K562 (cell line): ENCODE data around the gene PCDH19. TPM values are rescaled to one million over a fixed set of nuclear protein-coding genes. Genes with fewer than 3 reads are reported as not detected.

Experiments
- ATAC-seq: fragments of 200-7000 bp; cut with Tn5 transposase; 3 replicates; pipeline ENCODE4 v1.9.1; 2020; ENCODE audit warnings: moderate library complexity
- BruUV-seq: library from RNA; stranded (reverse); fragments of 400-500 nt; replicated peaks from 2 replicates; lab custom pipeline; 2021; lab: Mats Ljungman, UMichigan
- CTCF ChIA-PET: fragments of 300-600 bp; formaldehyde crosslinking; extraction: SDS; loops from one replicate; lab custom pipeline; 2021; ENCODE audit warnings: low intra/inter-chr PET ratio; lab: Yijun Ruan, JAX
- POLR2A ChIA-PET: fragments of 300-600, 350-650 bp; sonication (Branson Sonifier 250); formaldehyde crosslinking; extraction: SDS; loops from one replicate; lab custom pipeline; 2021; ENCODE audit warnings: antibody characterized with exemption, inconsistent platforms; lab: Yijun Ruan, JAX
- DNase-seq, 4 experiments: peaks; one replicate each; pipeline versions ENCODE4 v3.0.0 to v3.0.0-alpha.2; 2011 to 2018; ENCODE audit warnings: low spot score in 3 of 4, mixed read lengths in 3 of 4; ENCODE audit errors: extremely low read depth in 1 of 4
- FAIRE-seq: peaks from 2 replicates; lab custom pipeline; 2011; peaks lifted over from hg19 to GRCh38; lab: Jason Lieb, UNC
- H2AFZ ChIP-seq: 2 replicates; pipeline ENCODE4 v1.6.0; 2011; ENCODE audit warnings: low read depth, low read length, control low read depth, inconsistent platforms
- H3K27ac ChIP-seq: fragments of 200-600 bp; 3 replicates; pipeline ENCODE4 v1.8.0; 2011; ENCODE audit warnings: low read depth, mild to moderate bottlenecking, control low read depth, inconsistent platforms, low read length, moderate library complexity, mixed read lengths; ENCODE audit errors: extremely low read depth
- H3K27me3 ChIP-seq, 2 experiments: fragments of 300-600 bp in 1 of 2; 2 replicates in 1 of 2; 3 replicates in 1 of 2; pipeline versions ENCODE4 v1.6.0 to v1.8.0; 2011; ENCODE audit warnings: inconsistent platforms in 2 of 2, low read length in 2 of 2, mild to moderate bottlenecking in 1 of 2, mixed read lengths in 1 of 2, moderate library complexity in 1 of 2; ENCODE audit not compliant: control insufficient read depth in 2 of 2, insufficient read depth in 2 of 2
- H3K36me3 ChIP-seq: fragments of 300-600 bp; 3 replicates; pipeline ENCODE4 v1.8.0; 2011; ENCODE audit warnings: mild to moderate bottlenecking, low read length, inconsistent platforms; ENCODE audit not compliant: control insufficient read depth, insufficient read depth
- H3K4me1 ChIP-seq, 2 experiments: fragments of 200-600 bp in 1 of 2; replicated peaks in 1 of 2; 2 replicates in 1 of 2; 3 replicates in 1 of 2; pipeline versions ENCODE4 v1.5.1 to v1.8.0; 2011; ENCODE audit warnings: inconsistent platforms in 2 of 2, low read length in 2 of 2, mild to moderate bottlenecking in 1 of 2, mixed read lengths in 1 of 2, moderate library complexity in 1 of 2; ENCODE audit not compliant: control insufficient read depth in 2 of 2, insufficient read depth in 2 of 2
- H3K4me2 ChIP-seq: 2 replicates; pipeline ENCODE4 v1.6.1; 2011; ENCODE audit warnings: low read length, control low read depth, inconsistent platforms, mixed read lengths; ENCODE audit not compliant: insufficient read depth
- H3K4me3 ChIP-seq: fragments of 200-600 bp; sonication (generic), shearing (Covaris generic); 2 replicates; pipeline ENCODE4 v1.5.1; 2016; ENCODE audit warnings: control low read depth, inconsistent platforms
- H3K79me2 ChIP-seq: fragments of 200-600 bp; 3 replicates; pipeline ENCODE4 v1.8.0; 2011; ENCODE audit warnings: low read length, inconsistent platforms; ENCODE audit not compliant: control insufficient read depth, insufficient read depth
- H3K9ac ChIP-seq, 2 experiments: 2 replicates each; pipeline versions ENCODE4 v1.6.0 to v1.6.1; 2011; ENCODE audit warnings: low read depth in 2 of 2, low read length in 2 of 2, control low read depth in 1 of 2, inconsistent platforms in 1 of 2, mild to moderate bottlenecking in 1 of 2, mixed read lengths in 1 of 2; ENCODE audit not compliant: insufficient read depth in 1 of 2
- H3K9me1 ChIP-seq: one replicate; pipeline ENCODE4 v1.6.0; 2011; ENCODE audit warnings: inconsistent platforms, mild to moderate bottlenecking, low read length, moderate library complexity; ENCODE audit not compliant: control insufficient read depth, insufficient read depth
- H3K9me3 ChIP-seq: replicated peaks from 2 replicates; pipeline ENCODE4 v1.5.1; 2011; ENCODE audit warnings: low read depth, low read length, inconsistent platforms; ENCODE audit not compliant: control insufficient read depth, insufficient read depth
- H4K20me1 ChIP-seq: replicated peaks from 2 replicates; pipeline ENCODE4 v1.6.1; 2011; ENCODE audit warnings: low read length, inconsistent platforms, mixed read lengths; ENCODE audit not compliant: control insufficient read depth, insufficient read depth
- CHD1 ChIP-seq: fragments of 200-600 bp; sonication (generic); IDR thresholded peaks from one replicate; pipeline ENCODE4 v1.6.1; 2012; ENCODE audit warnings: mild to moderate bottlenecking, moderate library complexity, low read length, inconsistent platforms
- KHSRP ChIP-seq: fragments of 450-650 bp; IDR thresholded peaks from 2 replicates; pipeline ENCODE4 v1.6.1; 2017
- NR2C1 ChIP-seq, 2 experiments: fragments of 450-650 bp; IDR thresholded peaks; 2 replicates each; pipeline ENCODE4 v1.6.1; 2017; ENCODE audit warnings: mild to moderate bottlenecking in 2 of 2, antibody characterized with exemption in 1 of 2, inconsistent platforms in 1 of 2, missing compliant biosample characterization in 1 of 2, missing genetic modification characterization in 1 of 2
- WHSC1 ChIP-seq: IDR thresholded peaks from one replicate; pipeline ENCODE4 v1.6.1; 2012; ENCODE audit warnings: low read length, control low read depth, inconsistent platforms
- WGBS: fragments of 100-300 bp; shearing (Covaris generic); methylation state at CpG from one replicate; pipeline ENCODE4 v1.1.6; 2016; ENCODE audit warnings: low coverage, mixed read lengths; ENCODE audit not compliant: insufficient coverage; ENCODE audit errors: missing lambda C conversion rate; 5-methylcytosine and 5-hydroxymethylcytosine counted together
- in situ Hi-C: fragments of 300-500 bp; cut with MboI; formaldehyde crosslinking; loops from 4 replicates; pipeline ENCODE4 v1.15.0; 2018; ENCODE audit warnings: inconsistent platforms, mixed read lengths
- intact Hi-C: fragments of 100-400 bp; cut with micrococcal nuclease; formaldehyde crosslinking; loops from 2 replicates; pipeline ENCODE4 v1.14.2; 2022
- polyA plus RNA-seq, 8 experiments: library from polyadenylated mRNA; depleted of rRNA in 4 of 8; stranded (reverse) in 5 of 8; unstranded in 3 of 8; fragments of >200 nt; fragmentation: Nextera tagmentation in 2 of 8; fragmentation: Illumina TruSeq in 1 of 8; extraction: Ambion mirVana in 2 of 8; extraction: Trizol in 1 of 8; gene quantifications; 2 replicates each; pipeline versions ENCODE4 v1.2.1 to v1.2.3, GENCODE V29; 2011 to 2014; ENCODE audit warnings: inconsistent platforms in 1 of 8, missing spikeins in 1 of 8
- total RNA-seq, 7 experiments: library from RNA; depleted of rRNA in 6 of 7; stranded (reverse); fragments of >200 nt in 6 of 7; fragmentation: Illumina TruSeq in 2 of 7; extraction: Trizol in 2 of 7; gene quantifications; 2 replicates each; pipeline versions ENCODE4 v1.2.1 to v1.2.3, GENCODE V29; 2011 to 2021; ENCODE audit warnings: low replicate concordance in 1 of 7
- TF ChIP-seq, protein P1 (sequence below): fragments of 250-450 bp; sonication (Bioruptor Pico); IDR thresholded peaks from 2 replicates; pipeline ENCODE4 v1.4.0; 2020
- TF ChIP-seq, protein P2 (sequence below): fragments of 450-650 bp; conservative IDR thresholded peaks from 2 replicates; pipeline ENCODE4 v1.6.1; 2016; ENCODE audit warnings: missing genetic modification characterization, low read depth, mild to moderate bottlenecking, missing compliant biosample characterization, moderate library complexity

PCDH19 gene
- total and polyA plus RNA-seq, 9 of the 15 experiments (the other 6 are each of a cell fraction or from before 2014, with no cell fraction given), result not detected

DNA sequence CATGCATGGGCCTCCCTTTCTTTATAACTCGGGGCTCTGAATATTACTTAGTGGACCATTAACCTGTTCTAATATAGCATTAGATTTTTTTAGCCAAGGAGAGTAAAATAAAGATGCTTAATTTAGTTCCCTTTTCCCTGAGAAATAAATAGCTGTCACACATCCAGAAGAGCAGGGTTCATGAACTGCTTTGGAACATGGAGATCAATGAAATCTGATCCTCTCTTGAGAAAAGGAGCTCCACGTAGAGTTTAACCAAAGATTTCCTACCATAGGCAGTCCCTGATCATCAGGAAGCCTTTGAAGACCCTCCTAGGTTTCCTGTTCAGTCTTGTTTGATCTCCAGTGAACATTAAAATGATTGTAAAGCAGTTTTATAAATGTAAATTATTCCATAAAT, 8.5 kb upstream of the PCDH19 start (continued):
- TF ChIP-seq, protein P1, sequence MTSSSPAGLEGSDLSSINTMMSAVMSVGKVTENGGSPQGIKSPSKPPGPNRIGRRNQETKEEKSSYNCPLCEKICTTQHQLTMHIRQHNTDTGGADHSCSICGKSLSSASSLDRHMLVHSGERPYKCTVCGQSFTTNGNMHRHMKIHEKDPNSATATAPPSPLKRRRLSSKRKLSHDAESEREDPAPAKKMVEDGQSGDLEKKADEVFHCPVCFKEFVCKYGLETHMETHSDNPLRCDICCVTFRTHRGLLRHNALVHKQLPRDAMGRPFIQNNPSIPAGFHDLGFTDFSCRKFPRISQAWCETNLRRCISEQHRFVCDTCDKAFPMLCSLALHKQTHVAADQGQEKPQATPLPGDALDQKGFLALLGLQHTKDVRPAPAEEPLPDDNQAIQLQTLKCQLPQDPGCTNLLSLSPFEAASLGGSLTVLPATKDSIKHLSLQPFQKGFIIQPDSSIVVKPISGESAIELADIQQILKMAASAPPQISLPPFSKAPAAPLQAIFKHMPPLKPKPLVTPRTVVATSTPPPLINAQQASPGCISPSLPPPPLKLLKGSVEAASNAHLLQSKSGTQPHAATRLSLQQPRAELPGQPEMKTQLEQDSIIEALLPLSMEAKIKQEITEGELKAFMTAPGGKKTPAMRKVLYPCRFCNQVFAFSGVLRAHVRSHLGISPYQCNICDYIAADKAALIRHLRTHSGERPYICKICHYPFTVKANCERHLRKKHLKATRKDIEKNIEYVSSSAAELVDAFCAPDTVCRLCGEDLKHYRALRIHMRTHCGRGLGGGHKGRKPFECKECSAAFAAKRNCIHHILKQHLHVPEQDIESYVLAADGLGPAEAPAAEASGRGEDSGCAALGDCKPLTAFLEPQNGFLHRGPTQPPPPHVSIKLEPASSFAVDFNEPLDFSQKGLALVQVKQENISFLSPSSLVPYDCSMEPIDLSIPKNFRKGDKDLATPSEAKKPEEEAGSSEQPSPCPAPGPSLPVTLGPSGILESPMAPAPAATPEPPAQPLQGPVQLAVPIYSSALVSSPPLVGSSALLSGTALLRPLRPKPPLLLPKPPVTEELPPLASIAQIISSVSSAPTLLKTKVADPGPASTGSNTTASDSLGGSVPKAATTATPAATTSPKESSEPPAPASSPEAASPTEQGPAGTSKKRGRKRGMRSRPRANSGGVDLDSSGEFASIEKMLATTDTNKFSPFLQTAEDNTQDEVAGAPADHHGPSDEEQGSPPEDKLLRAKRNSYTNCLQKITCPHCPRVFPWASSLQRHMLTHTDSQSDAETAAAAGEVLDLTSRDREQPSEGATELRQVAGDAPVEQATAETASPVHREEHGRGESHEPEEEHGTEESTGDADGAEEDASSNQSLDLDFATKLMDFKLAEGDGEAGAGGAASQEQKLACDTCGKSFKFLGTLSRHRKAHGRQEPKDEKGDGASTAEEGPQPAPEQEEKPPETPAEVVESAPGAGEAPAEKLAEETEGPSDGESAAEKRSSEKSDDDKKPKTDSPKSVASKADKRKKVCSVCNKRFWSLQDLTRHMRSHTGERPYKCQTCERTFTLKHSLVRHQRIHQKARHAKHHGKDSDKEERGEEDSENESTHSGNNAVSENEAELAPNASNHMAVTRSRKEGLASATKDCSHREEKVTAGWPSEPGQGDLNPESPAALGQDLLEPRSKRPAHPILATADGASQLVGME (CRISPR knock-in tag), result no peak
- no peak for TF ChIP-seq CHD1

- in situ Hi-C loops, result no loop called here
Observed at GRCh38 chrX:100417681-100418080, 7.6 kb upstream of the PCDH19 start.

More at GRCh38 chrX:100417681-100418080, 7.6 kb upstream of the PCDH19 start:
- no peaks in the 10 kb centered on the region for H3K9me3 ChIP-seq
- ChIA-PET CTCF (no interaction called here), POLR2A (no interaction called here)
- no peak for FAIRE-seq
- no peak overlapping the region for H3K4me3 ChIP-seq
- no peak overlapping the region for H3K27ac ChIP-seq
- no peak overlapping the region for H2AFZ ChIP-seq
- no CpG with 5 or more reads among the region's 3 CpGs for WGBS
- no TSS peak for BruUV-seq
- H3K9ac ChIP-seq, result no peak overlapping the region
- TF ChIP-seq, protein P2, sequence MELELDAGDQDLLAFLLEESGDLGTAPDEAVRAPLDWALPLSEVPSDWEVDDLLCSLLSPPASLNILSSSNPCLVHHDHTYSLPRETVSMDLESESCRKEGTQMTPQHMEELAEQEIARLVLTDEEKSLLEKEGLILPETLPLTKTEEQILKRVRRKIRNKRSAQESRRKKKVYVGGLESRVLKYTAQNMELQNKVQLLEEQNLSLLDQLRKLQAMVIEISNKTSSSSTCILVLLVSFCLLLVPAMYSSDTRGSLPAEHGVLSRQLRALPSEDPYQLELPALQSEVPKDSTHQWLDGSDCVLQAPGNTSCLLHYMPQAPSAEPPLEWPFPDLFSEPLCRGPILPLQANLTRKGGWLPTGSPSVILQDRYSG, result no peak
- TF ChIP-seq NR2C1 (IDR thresholded peaks at IDR 0.05) (no peak), NR2C1 (tag; IDR thresholded peaks at IDR 0.05) (no peak), WHSC1 (no peak), KHSRP (no peak)
- H3K4me1 ChIP-seq, result no peaks in the 10 kb centered on the region
- no peak for DNase-seq
- intact Hi-C loops, result no loop called here
- H3K36me3 ChIP-seq, result no peaks in the 10 kb centered on the region
- no peak overlapping the region for H3K4me2 ChIP-seq
- no peaks in the 10 kb centered on the region for H3K79me2 ChIP-seq
- no peaks in the 10 kb centered on the region for H3K27me3 ChIP-seq
- no peak for ATAC-seq
- H4K20me1 ChIP-seq, result no peaks in the 10 kb centered on the region
- H3K9me1 ChIP-seq, result no peaks in the 10 kb centered on the region
